Retinal pigment epithelial cell (primary cell): ENCODE data around the gene PIEZO1.
A peak's percentile ranks its signal among the peaks of the same experiment; 100 is the strongest.

Experiments used
- DNase-seq: peaks from one replicate; pipeline ENCODE4 v3.0.0-alpha.2; 2010; ENCODE audit warnings: low read depth
- H3K4me3 ChIP-seq: 2 replicates; pipeline ENCODE4 v1.5.1; 2011; ENCODE audit warnings: mild to moderate bottlenecking, low read length, control low read depth, moderate library complexity
- CTCF ChIP-seq: conservative IDR thresholded peaks from 2 replicates; pipeline ENCODE4 v1.5.1; 2011; ENCODE audit warnings: low read depth, low read length, control low read depth, inconsistent platforms

Gene PIEZO1

GRCh38 chr16:88687676-88688012 is 97.4 kb downstream of the PIEZO1 start:
- DNase-seq = no peak
- no peak for TF ChIP-seq CTCF
- no peak overlapping the region for H3K4me3 ChIP-seq

- DNase-seq = no peak
- no peak overlapping the region for H3K4me3 ChIP-seq
- no peak for TF ChIP-seq CTCF
Measured at GRCh38 chr16:88687254-88687576, 97.8 kb downstream of the PIEZO1 start.

GRCh38 chr16:88686439-88687253 is 98.4 kb downstream of the PIEZO1 start, which contains the start of gene SNAI3:
TSS of gene SNAI3 (minus strand) at chr16:88686507. CDS start at chr16:88686406, 101 bp downstream.
- no peak for TF ChIP-seq CTCF
- peak within 1 kb of the TSS; percentile 50 for H3K4me3 ChIP-seq
- peak; percentile 11 for DNase-seq

- no peak for TF ChIP-seq CTCF
- peak overlapping the region; percentile 50 for H3K4me3 ChIP-seq
- DNase-seq = no peak
Measured at GRCh38 chr16:88686062-88686438, 99.0 kb downstream of the PIEZO1 start.

- H3K4me3 ChIP-seq = peak overlapping the region; percentile 50
- DNase-seq = no peak
- peak; percentile 89 for TF ChIP-seq CTCF
Measured at GRCh38 chr16:88685156-88686061, 99.6 kb downstream of the PIEZO1 start.

- DNase-seq = no peak
- no peak overlapping the region for H3K4me3 ChIP-seq
- no peak for TF ChIP-seq CTCF
Measured at GRCh38 chr16:88684569-88685155, 100.4 kb downstream of the PIEZO1 start.
